ENCODE data around the gene AK5. TPM values are rescaled to one million over a fixed set of nuclear protein-coding genes. Genes with fewer than 3 reads are reported as not detected.

The AK5 gene
- total RNA-seq, 1 donor: 25.3 TPM

- H4K20me1 ChIP-seq (ENCODE audit: insufficient read depth, low read length): no peaks in the 10 kb centered on the region
- DNase-seq (ENCODE audit: insufficient read length, low spot score, missing footprints): no peak
- peaks cover 10% of the 10 kb centered on the region for H3K4me1 ChIP-seq (ENCODE audit: insufficient read depth, low read length)
Measured at GRCh38 chr1:77279929-77280328, 1.9 kb upstream of the AK5 start.

GRCh38 chr1:77280962-77281361 is 857 bp upstream of the AK5 start:
- H3K27me3 ChIP-seq (ENCODE audit: insufficient read depth, low read length): no peaks in the 10 kb centered on the region
- H3K27ac ChIP-seq (ENCODE audit: low read depth, low read length): no peak overlapping the region
- H2AFZ ChIP-seq (ENCODE audit: low read length): no peak overlapping the region
- H3K36me3 ChIP-seq (ENCODE audit: insufficient read depth, low read length): no peaks in the 10 kb centered on the region
- peak overlapping the region; percentile 98 for H3K4me2 ChIP-seq (ENCODE audit: insufficient read depth, low read length)
- no peak for TF ChIP-seq CTCF (IDR thresholded peaks at IDR 0.05; ENCODE audit: extremely low read depth, low read depth, low read length)
- H4K20me1 ChIP-seq (ENCODE audit: insufficient read depth, low read length): no peaks in the 10 kb centered on the region
- peak; percentile 53 for DNase-seq (ENCODE audit: insufficient read length, low spot score, missing footprints)
- peaks cover 26% of the 10 kb centered on the region for H3K79me2 ChIP-seq (ENCODE audit: insufficient read depth, low read length)
- H3K4me1 ChIP-seq (ENCODE audit: insufficient read depth, low read length): peaks cover 10% of the 10 kb centered on the region
- no peak overlapping the region for H3K4me3 ChIP-seq (ENCODE audit: insufficient read depth, low read length)
- no peaks in the 10 kb centered on the region for H3K9me3 ChIP-seq (ENCODE audit: low read depth, low read length)

More at GRCh38 chr1:77279929-77280328, 1.9 kb upstream of the AK5 start:
- no peak for TF ChIP-seq CTCF (IDR thresholded peaks at IDR 0.05; ENCODE audit: extremely low read depth, low read depth, low read length)
- no peaks in the 10 kb centered on the region for H3K27me3 ChIP-seq (ENCODE audit: insufficient read depth, low read length)
- H3K4me2 ChIP-seq (ENCODE audit: insufficient read depth, low read length): no peak overlapping the region
- H3K9me3 ChIP-seq (ENCODE audit: low read depth, low read length): no peaks in the 10 kb centered on the region
- H3K79me2 ChIP-seq (ENCODE audit: insufficient read depth, low read length): peaks cover 26% of the 10 kb centered on the region
- H2AFZ ChIP-seq (ENCODE audit: low read length): no peak overlapping the region
- H3K27ac ChIP-seq (ENCODE audit: low read depth, low read length): no peak overlapping the region
- no peak overlapping the region for H3K4me3 ChIP-seq (ENCODE audit: insufficient read depth, low read length)
- no peaks in the 10 kb centered on the region for H3K36me3 ChIP-seq (ENCODE audit: insufficient read depth, low read length)

GRCh38 chr1:77282187-77282865 is 507 bp downstream of the AK5 start:
- TF ChIP-seq CTCF (IDR thresholded peaks at IDR 0.05; ENCODE audit: extremely low read depth, low read depth, low read length): no peak
- Histone ChIP-seq H3K27ac (ENCODE audit: low read depth, low read length) (no peak overlapping the region), H3K27me3 (ENCODE audit: insufficient read depth, low read length) (no peaks in the 10 kb centered on the region), H3K9me3 (ENCODE audit: low read depth, low read length) (no peaks in the 10 kb centered on the region), H3K79me2 (ENCODE audit: insufficient read depth, low read length) (peaks cover 26% of the 10 kb centered on the region), H3K4me2 (ENCODE audit: insufficient read depth, low read length) (peak overlapping the region; percentile 98), H3K4me3 (ENCODE audit: insufficient read depth, low read length) (peak overlapping the region; percentile 85), H3K4me1 (ENCODE audit: insufficient read depth, low read length) (peaks cover 10% of the 10 kb centered on the region), H4K20me1 (ENCODE audit: insufficient read depth, low read length) (no peaks in the 10 kb centered on the region), H2AFZ (ENCODE audit: low read length) (peak overlapping the region; percentile 92), H3K36me3 (ENCODE audit: insufficient read depth, low read length) (no peaks in the 10 kb centered on the region)
- no peak for DNase-seq (ENCODE audit: insufficient read length, low spot score, missing footprints)

- Histone ChIP-seq H3K9me3 (ENCODE audit: low read depth, low read length) (no peaks in the 10 kb centered on the region), H3K4me2 (ENCODE audit: insufficient read depth, low read length) (peak overlapping the region; percentile 98), H3K4me3 (ENCODE audit: insufficient read depth, low read length) (peak overlapping the region; percentile 85), H3K27me3 (ENCODE audit: insufficient read depth, low read length) (no peaks in the 10 kb centered on the region), H4K20me1 (ENCODE audit: insufficient read depth, low read length) (no peaks in the 10 kb centered on the region), H3K4me1 (ENCODE audit: insufficient read depth, low read length) (peaks cover 10% of the 10 kb centered on the region), H2AFZ (ENCODE audit: low read length) (peak overlapping the region; percentile 92), H3K27ac (ENCODE audit: low read depth, low read length) (no peak overlapping the region), H3K79me2 (ENCODE audit: insufficient read depth, low read length) (peaks cover 26% of the 10 kb centered on the region), H3K36me3 (ENCODE audit: insufficient read depth, low read length) (no peaks in the 10 kb centered on the region)
- TF ChIP-seq CTCF (IDR thresholded peaks at IDR 0.05; ENCODE audit: extremely low read depth, low read depth, low read length): no peak
- peak; percentile 82 for DNase-seq (ENCODE audit: insufficient read length, low spot score, missing footprints)
Measured at GRCh38 chr1:77282866-77283539, 1.2 kb downstream of the AK5 start.

All from osteoblast (primary cell).